Stomach smooth muscle (tissue), 2 donors: ENCODE results near the gene ARHGAP19.

Source experiments
- H3K27ac ChIP-seq: one replicate; pipeline ENCODE4 v1.7.0; 2013; ENCODE audit warnings: mild to moderate bottlenecking, low read length, inconsistent platforms
- H3K27me3 ChIP-seq, 2 donors: one replicate each; pipeline ENCODE4 v1.7.0; 2013; ENCODE audit warnings: low read length in 2 of 2; ENCODE audit not compliant: insufficient read depth in 2 of 2, control insufficient read depth in 1 of 2
- H3K36me3 ChIP-seq, 2 donors: one replicate each; pipeline ENCODE4 v1.7.0; 2013; ENCODE audit warnings: low read length in 2 of 2; ENCODE audit not compliant: control insufficient read depth in 2 of 2, insufficient read depth in 2 of 2
- H3K4me1 ChIP-seq: one replicate; pipeline ENCODE4 v1.7.0; 2013; ENCODE audit warnings: low read length; ENCODE audit not compliant: control insufficient read depth, insufficient read depth
- H3K4me3 ChIP-seq, 2 donors: one replicate each; pipeline ENCODE4 v1.7.0; 2013; ENCODE audit warnings: low read length in 2 of 2
- H3K9ac ChIP-seq, 2 donors: one replicate each; pipeline ENCODE4 v1.7.0; 2013; ENCODE audit warnings: low read length in 2 of 2, mild to moderate bottlenecking in 1 of 2
- H3K9me3 ChIP-seq, 2 donors: one replicate each; pipeline ENCODE4 v1.7.0; 2013; ENCODE audit warnings: low read length in 2 of 2; ENCODE audit not compliant: control insufficient read depth in 2 of 2
- donor health status: healthy.
- donor health status: Pancreatic carcinoma.

ARHGAP19 gene

DNA sequence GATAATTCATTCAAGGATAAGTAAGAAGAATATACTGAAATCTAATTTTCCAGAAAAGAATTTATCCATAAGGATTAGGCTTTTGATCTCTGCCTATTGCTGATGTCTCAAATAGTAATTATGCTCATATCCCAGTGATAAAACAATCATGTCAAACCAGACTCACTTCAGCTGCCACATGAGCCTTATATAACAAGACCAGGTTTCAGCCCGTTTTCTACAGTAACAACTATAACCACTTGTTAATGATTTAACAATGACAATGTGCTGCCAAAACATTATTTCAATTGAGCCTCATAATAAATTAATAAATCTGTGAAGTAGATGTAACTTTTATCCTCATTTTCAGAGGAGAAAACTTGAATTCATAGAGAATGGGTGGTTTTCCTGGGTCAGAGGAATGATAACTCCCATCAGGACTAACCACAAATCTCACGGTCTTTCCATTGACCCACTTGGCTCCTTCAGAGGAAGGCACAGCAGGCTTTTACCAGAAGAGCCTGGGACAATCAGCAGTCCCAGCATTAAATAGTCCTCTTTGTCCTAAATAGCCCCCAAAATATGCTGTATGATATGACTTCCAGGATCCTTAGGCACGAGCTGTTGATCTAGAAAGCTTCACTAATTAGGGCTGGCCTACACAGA lies 64.2 kb downstream of the ARHGAP19 start:
- Histone ChIP-seq H3K4me3 (no peak overlapping the region), H3K9me3 (no peaks in the 10 kb centered on the region), H3K9ac (no peak overlapping the region), H3K4me1 (peaks cover 2% of the 10 kb centered on the region), H3K36me3 (peaks cover 2 to 17% of the 10 kb centered on the region in 2 donors), H3K27ac (no peak overlapping the region), H3K27me3 (no peaks in the 10 kb centered on the region)

DNA sequence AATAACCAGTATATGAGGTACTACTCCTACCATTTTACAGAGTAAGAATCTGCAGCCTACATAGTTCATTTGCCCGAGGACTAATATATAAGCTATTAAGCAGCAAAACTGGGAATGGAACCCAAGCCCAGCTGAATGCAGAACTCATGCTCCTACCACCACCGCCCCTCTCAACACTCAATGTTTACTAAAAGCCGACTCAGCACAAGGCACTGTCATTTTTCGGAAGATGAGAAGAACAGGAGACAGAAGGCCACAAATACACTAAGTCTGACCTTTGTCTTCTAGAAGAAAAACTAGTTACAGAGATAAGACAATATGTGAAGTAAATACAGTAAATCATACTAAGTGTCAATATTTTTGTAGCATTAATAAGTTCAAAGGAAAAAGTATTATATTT lies 66.0 kb downstream of the ARHGAP19 start:
- H3K27me3 ChIP-seq: no peaks in the 10 kb centered on the region
- peaks cover 2% of the 10 kb centered on the region for H3K4me1 ChIP-seq
- no peak overlapping the region for H3K4me3 ChIP-seq
- no peak overlapping the region for H3K9ac ChIP-seq
- H3K27ac ChIP-seq: no peak overlapping the region
- no peaks in the 10 kb centered on the region for H3K9me3 ChIP-seq
- peaks cover 2 to 22% of the 10 kb centered on the region in 2 donors for H3K36me3 ChIP-seq

DNA sequence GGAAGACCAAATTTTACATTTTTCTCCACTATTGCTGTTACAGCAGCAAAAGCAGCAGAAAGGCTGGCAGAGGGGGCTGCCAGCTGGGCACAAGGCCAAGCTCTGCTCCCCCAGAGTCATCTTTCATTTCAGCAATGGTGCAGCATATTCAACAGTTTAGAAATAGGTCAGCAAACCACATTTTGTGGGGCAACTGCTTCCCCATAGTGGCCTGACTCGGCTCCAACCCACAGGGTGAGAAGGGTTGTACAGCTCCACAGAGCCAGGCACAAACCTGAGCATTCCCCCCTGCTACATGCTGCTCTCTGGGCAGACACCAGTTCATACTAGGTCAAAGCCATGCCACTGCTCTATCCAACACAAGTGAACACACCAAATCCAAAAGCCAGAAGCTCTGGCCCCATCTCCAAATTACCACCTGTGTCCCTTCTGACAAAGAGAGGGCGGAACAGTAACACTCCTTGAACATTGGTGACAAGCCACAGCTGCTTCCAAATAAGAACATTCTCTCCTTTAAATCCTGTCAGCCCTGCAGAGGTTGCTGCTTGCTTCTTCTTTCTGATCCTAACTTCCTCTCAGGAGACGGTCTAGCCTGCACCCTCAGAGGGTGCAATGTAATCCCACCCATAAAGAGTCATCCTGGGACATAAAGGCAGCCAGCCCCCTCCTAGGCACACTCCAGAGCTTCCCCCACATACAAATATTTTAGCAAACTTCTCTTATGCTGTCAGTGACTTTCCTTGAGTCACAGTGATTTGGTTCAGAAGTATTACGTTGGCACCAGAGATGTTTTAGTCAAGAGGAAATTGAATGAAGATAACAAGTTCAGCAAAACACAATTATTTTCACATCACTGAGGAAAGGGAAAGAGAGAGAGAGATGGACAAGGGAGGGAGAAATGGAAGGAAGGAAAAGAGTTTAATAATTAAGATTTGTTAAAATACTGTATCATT lies 67.7 kb downstream of the ARHGAP19 start:
- Histone ChIP-seq H3K4me3 (no peak overlapping the region), H3K36me3 (peaks cover 2 to 22% of the 10 kb centered on the region in 2 donors), H3K27me3 (no peaks in the 10 kb centered on the region)

DNA sequence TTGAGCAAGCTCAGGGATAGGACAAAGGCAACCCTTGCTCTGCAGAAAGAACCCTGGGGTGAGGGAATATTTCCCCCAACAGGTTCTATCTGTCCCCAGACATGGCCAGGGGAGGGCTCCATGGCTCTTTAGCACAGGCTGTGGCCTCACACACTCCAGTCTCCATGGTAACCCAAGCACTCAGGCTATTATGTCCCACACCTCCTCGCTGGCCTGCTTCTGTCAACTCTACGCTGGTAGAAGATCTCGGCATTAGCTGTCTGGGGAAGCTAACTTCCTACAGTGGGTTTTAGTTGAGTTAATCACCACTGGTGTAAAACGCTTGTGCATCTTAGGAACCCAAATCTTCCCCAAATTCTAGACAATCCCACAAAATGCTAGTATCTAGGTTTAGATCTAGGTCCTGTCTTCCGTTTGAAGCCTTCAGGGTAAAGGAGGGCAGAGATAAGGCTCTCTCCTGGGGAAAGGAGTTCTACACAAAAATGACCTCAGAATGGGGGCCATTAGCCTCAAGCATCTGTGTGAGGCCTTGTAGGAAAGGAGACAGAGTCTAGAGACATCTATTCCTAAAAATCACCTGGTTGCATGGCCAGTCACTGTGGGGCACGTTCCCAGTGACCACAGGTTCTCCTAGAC lies 70.0 kb downstream of the ARHGAP19 start:
- Histone ChIP-seq H3K36me3 (peaks cover 0 to 15% of the 10 kb centered on the region in 2 donors), H3K4me1 (peaks cover 2% of the 10 kb centered on the region), H3K27ac (no peak overlapping the region), H3K9ac (no peak overlapping the region), H3K4me3 (no peak overlapping the region), H3K9me3 (no peaks in the 10 kb centered on the region), H3K27me3 (no peaks in the 10 kb centered on the region)

More for the DNA sequence above, 67.7 kb downstream of the ARHGAP19 start:
- Histone ChIP-seq H3K27ac (no peak overlapping the region), H3K4me1 (peaks cover 2% of the 10 kb centered on the region), H3K9ac (no peak overlapping the region), H3K9me3 (no peaks in the 10 kb centered on the region)

- Histone ChIP-seq H3K4me1 (peaks cover 2% of the 10 kb centered on the region), H3K27me3 (no peaks in the 10 kb centered on the region), H3K9ac (no peak overlapping the region), H3K27ac (no peak overlapping the region), H3K4me3 (no peak overlapping the region), H3K9me3 (no peaks in the 10 kb centered on the region), H3K36me3 (peaks cover 0 to 10% of the 10 kb centered on the region in 2 donors)
Observed at GRCh38 chr10:97220355-97220754, 72.1 kb downstream of the ARHGAP19 start.

- H3K9ac ChIP-seq: no peak overlapping the region
- H3K4me1 ChIP-seq: no peaks in the 10 kb centered on the region
- no peak overlapping the region for H3K4me3 ChIP-seq
- no peaks in the 10 kb centered on the region for H3K27me3 ChIP-seq
- H3K27ac ChIP-seq: no peak overlapping the region
- H3K36me3 ChIP-seq: peaks cover 0 to 2% of the 10 kb centered on the region in 2 donors
- H3K9me3 ChIP-seq: no peaks in the 10 kb centered on the region
Observed at GRCh38 chr10:97217299-97217698, 75.1 kb downstream of the ARHGAP19 start.

DNA sequence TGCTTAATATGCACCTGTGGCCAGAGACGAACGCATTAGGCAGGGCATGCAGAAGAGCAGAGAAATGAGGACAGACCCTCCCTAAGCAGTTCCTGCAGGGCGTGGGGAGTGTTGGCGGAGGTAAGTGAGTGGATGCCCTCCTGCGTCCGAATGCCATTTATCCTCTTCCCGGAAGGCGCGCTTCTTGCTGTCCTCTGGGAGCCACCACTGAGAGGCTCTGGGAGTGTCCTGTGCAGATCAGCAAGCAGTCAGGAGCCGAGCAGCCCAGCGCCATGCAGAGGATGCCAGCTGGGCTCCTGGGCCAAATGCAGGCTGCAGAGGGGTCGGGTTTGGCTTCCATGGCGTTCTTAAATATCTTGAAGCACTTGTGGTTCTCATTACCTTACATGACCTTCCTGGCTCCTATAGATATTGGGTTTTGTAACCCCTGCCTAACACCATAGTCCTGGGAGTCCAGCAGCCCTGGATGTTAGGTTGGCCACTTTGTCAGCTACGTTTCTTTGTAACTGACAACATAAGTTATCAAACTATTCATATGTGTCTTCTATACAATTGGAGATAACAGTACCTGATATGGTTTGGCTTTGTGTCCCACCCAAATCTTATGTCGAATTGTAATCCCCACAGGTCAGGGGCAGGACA lies 76.7 kb downstream of the ARHGAP19 start:
- H3K9me3 ChIP-seq: no peaks in the 10 kb centered on the region

DNA sequence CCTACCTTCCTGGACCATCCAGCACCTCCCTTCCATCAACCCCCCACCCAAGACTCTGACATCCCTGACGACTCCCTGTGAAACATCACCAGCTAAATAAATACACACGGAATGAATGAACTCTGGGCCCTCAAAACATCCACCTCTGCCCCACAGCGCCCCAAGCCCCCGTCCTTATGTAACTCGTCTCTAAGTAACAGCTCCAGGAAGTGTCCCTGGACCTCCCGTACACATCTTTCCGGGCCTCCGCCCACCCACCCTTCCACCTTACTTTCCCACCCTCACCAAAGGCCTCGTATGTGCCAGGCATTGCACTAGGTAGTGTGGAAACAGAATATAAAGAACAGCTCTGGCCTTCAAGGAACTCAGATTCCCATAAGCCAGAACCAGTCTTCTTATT lies 79.0 kb downstream of the ARHGAP19 start:
- peaks cover 0 to 2% of the 10 kb centered on the region in 2 donors for H3K27me3 ChIP-seq
- H3K4me1 ChIP-seq: peaks cover 2% of the 10 kb centered on the region
- H3K4me3 ChIP-seq: no peak overlapping the region
- no peak overlapping the region for H3K9ac ChIP-seq
- H3K36me3 ChIP-seq: peaks cover 0 to 2% of the 10 kb centered on the region in 2 donors
- no peaks in the 10 kb centered on the region for H3K9me3 ChIP-seq
- no peak overlapping the region for H3K27ac ChIP-seq

More for the DNA sequence above, 76.7 kb downstream of the ARHGAP19 start:
- Histone ChIP-seq H3K4me1 (no peaks in the 10 kb centered on the region), H3K27ac (no peak overlapping the region), H3K36me3 (peaks cover 0 to 2% of the 10 kb centered on the region in 2 donors), H3K27me3 (no peaks in the 10 kb centered on the region), H3K4me3 (no peak overlapping the region), H3K9ac (no peak overlapping the region)

DNA sequence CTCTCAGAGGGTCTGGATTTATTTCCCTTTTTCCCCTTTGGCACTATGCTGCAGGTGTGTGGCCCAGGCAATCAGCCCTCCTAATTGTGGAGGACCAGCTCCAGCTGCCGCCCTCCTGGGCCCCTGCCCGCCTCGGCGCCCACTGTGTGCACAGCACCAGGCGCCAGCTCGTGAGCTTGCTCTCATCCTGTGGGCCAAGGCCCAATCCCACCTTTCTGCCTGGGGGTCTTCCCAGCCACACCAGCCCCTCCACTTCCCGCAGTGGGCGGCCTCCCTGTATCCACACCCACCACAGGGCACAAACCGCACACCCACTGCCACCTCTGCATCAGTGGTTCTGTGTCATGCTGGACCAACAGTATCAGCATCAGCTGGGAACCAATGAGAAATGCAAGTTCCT lies 81.2 kb downstream of the ARHGAP19 start:
- no peaks in the 10 kb centered on the region for H3K9me3 ChIP-seq
- H3K27me3 ChIP-seq: peaks cover 0 to 2% of the 10 kb centered on the region in 2 donors
- peaks cover 0 to 2% of the 10 kb centered on the region in 2 donors for H3K36me3 ChIP-seq
- H3K9ac ChIP-seq: no peak overlapping the region
- no peak overlapping the region for H3K27ac ChIP-seq
- peaks cover 2% of the 10 kb centered on the region for H3K4me1 ChIP-seq
- H3K4me3 ChIP-seq: no peak overlapping the region

DNA sequence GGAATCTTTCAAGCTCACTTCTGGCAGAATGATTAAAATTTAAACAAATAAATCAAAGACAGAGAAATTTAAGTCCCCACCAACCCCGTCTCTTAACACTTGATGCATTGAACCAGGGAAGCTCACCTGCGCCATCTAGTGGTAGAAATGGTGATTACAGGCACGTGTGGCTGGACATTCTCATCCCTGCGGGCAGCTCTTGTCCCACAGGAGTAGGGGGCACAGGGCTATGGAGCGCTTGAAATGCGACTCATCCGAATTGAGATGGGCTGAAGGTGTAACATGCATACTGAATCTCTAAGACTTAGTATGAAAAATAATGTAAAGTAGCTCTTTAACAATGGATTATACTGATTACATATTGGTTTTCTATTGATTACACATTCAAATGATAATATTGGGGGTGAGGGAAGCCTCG lies 81.9 kb downstream of the ARHGAP19 start:
- H3K4me3 ChIP-seq: no peak overlapping the region
- peaks cover 2% of the 10 kb centered on the region for H3K4me1 ChIP-seq
- no peaks in the 10 kb centered on the region for H3K9me3 ChIP-seq
- H3K9ac ChIP-seq: no peak overlapping the region
- no peak overlapping the region for H3K27ac ChIP-seq
- peaks cover 0 to 2% of the 10 kb centered on the region in 2 donors for H3K36me3 ChIP-seq
- H3K27me3 ChIP-seq: peaks cover 0 to 2% of the 10 kb centered on the region in 2 donors
